Bronchial epithelial cell (primary cell): ENCODE data around the gene USP22. TPM values are rescaled to one million over a fixed set of nuclear protein-coding genes. Genes with fewer than 3 reads are reported as not detected.
A peak's percentile ranks its signal among the peaks of the same experiment; 100 is the strongest.

Source experiments
- DNase-seq: peaks from one replicate; pipeline ENCODE4 v3.0.0-alpha.2; 2010; ENCODE audit warnings: low read depth
- FAIRE-seq: peaks from 2 replicates; lab custom pipeline; 2011; peaks lifted over from hg19 to GRCh38; lab: Jason Lieb, UNC
- H3K27me3 ChIP-seq: 2 replicates; pipeline ENCODE4 v1.5.1; 2011; ENCODE audit warnings: low read length; ENCODE audit not compliant: control insufficient read depth, insufficient read depth
- H3K36me3 ChIP-seq: 2 replicates; pipeline ENCODE4 v1.5.1; 2011; ENCODE audit warnings: low read length; ENCODE audit not compliant: control insufficient read depth, insufficient read depth
- H3K4me3 ChIP-seq: 2 replicates; pipeline ENCODE4 v1.5.1; 2011; ENCODE audit warnings: mild to moderate bottlenecking, low read depth, low read length, control low read depth
- CTCF ChIP-seq: IDR thresholded peaks from 2 replicates; pipeline ENCODE4 v1.5.1; 2011; ENCODE audit warnings: mild to moderate bottlenecking, moderate library complexity, low read length, control low read depth, inconsistent platforms; ENCODE audit not compliant: insufficient read depth, severe bottlenecking
- total RNA-seq: library from RNA; depleted of rRNA; stranded (reverse); fragments of >200 nt; gene quantifications from 2 replicates; pipeline ENCODE4 v1.2.1, GENCODE V29; 2014

The USP22 gene
- total RNA-seq, 1 donor from 2014 or later, result 165 TPM

GRCh38 chr17:21029036-21029435 lies 13.8 kb downstream of the USP22 start:
- no peak for FAIRE-seq
- DNase-seq, result peak; percentile 93
- no peak overlapping the region for H3K4me3 ChIP-seq
- peaks cover 23% of the 10 kb centered on the region for H3K36me3 ChIP-seq
- H3K27me3 ChIP-seq, result no peaks in the 10 kb centered on the region
- TF ChIP-seq CTCF, result no peak

- no peak for TF ChIP-seq CTCF
- Histone ChIP-seq H3K27me3 (no peaks in the 10 kb centered on the region), H3K36me3 (peaks cover 25% of the 10 kb centered on the region), H3K4me3 (no peak overlapping the region)
- FAIRE-seq (no peak), DNase-seq (no peak)
Observed at GRCh38 chr17:21028192-21028591, 14.6 kb downstream of the USP22 start.

GRCh38 chr17:21027031-21027430 lies 15.8 kb downstream of the USP22 start:
- Histone ChIP-seq H3K36me3 (peaks cover 26% of the 10 kb centered on the region), H3K4me3 (no peak overlapping the region), H3K27me3 (no peaks in the 10 kb centered on the region)
- TF ChIP-seq CTCF, result no peak
- FAIRE-seq, result no peak
- no peak for DNase-seq

GRCh38 chr17:21025451-21025850 lies 17.4 kb downstream of the USP22 start:
- Histone ChIP-seq H3K4me3 (no peak overlapping the region), H3K27me3 (no peaks in the 10 kb centered on the region), H3K36me3 (peaks cover 33% of the 10 kb centered on the region)
- FAIRE-seq (peak; percentile 50), DNase-seq (peak; percentile 64)
- TF ChIP-seq CTCF, result no peak

GRCh38 chr17:21024024-21024423 lies 18.8 kb downstream of the USP22 start:
- Histone ChIP-seq H3K36me3 (peaks cover 42% of the 10 kb centered on the region), H3K4me3 (no peak overlapping the region), H3K27me3 (no peaks in the 10 kb centered on the region)
- TF ChIP-seq CTCF, result no peak
- DNase-seq, result no peak
- FAIRE-seq, result peak; percentile 28

GRCh38 chr17:21021208-21021803 lies 21.5 kb downstream of the USP22 start:
- no peak for TF ChIP-seq CTCF
- no peak overlapping the region for H3K4me3 ChIP-seq
- DNase-seq, result no peak
- H3K27me3 ChIP-seq, result no peaks in the 10 kb centered on the region
- FAIRE-seq, result no peak
- H3K36me3 ChIP-seq, result peaks cover 47% of the 10 kb centered on the region
